Natural killer cell (primary cell): ENCODE results near the gene C1QC. TPM values are rescaled to one million over a fixed set of nuclear protein-coding genes. Genes with fewer than 3 reads are reported as not detected.

Experiments
- ATAC-seq, 3 donors: fragments of 150-1000 bp in 2 of 3; fragments of 200-7000 bp in 1 of 3; cut with Tn5 transposase; 1 replicate in 1 of 3; 2 replicates in 2 of 3; pipeline ENCODE4 v1.10.0; 2021; ENCODE audit warnings: mild to moderate bottlenecking in 2 of 3, moderate library complexity in 2 of 3
- DNase-seq, 2 donors: peaks; one replicate each; pipeline versions ENCODE4 v3.0.0 to v3.0.0-alpha.2; 2013 to 2021; ENCODE audit warnings: mixed read lengths in 1 of 2
- H3K27ac ChIP-seq: one replicate; pipeline ENCODE4 v1.5.1; 2013; ENCODE audit warnings: mild to moderate bottlenecking, low read length
- H3K27me3 ChIP-seq: one replicate; pipeline ENCODE4 v1.6.1; 2013; ENCODE audit warnings: low read length; ENCODE audit not compliant: control insufficient read depth, insufficient read depth
- H3K36me3 ChIP-seq: one replicate; pipeline ENCODE4 v1.6.1; 2013; ENCODE audit warnings: low read length; ENCODE audit not compliant: control insufficient read depth, insufficient read depth
- H3K4me1 ChIP-seq: one replicate; pipeline ENCODE4 v1.6.1; 2013; ENCODE audit warnings: low read length; ENCODE audit not compliant: control insufficient read depth, insufficient read depth
- H3K4me3 ChIP-seq: one replicate; pipeline ENCODE4 v1.5.1; 2013; ENCODE audit warnings: low read length
- H3K9me3 ChIP-seq: one replicate; pipeline ENCODE4 v1.6.1; 2013; ENCODE audit warnings: low read length; ENCODE audit not compliant: control insufficient read depth, insufficient read depth
- H3K27ac Mint-ChIP-seq, 2 donors: one replicate each; pipeline ENCODE4 v1.8.0; 2022; ENCODE audit warnings: mild to moderate bottlenecking in 2 of 2, mixed read lengths in 2 of 2, moderate library complexity in 1 of 2
- H3K27me3 Mint-ChIP-seq, 2 donors: one replicate each; pipeline ENCODE4 v1.8.0; 2022; ENCODE audit warnings: low read depth in 2 of 2, mixed read lengths in 2 of 2
- H3K36me3 Mint-ChIP-seq: one replicate; pipeline ENCODE4 v1.8.0; 2022; ENCODE audit warnings: mixed read lengths
- H3K4me1 Mint-ChIP-seq, 2 donors: one replicate each; pipeline ENCODE4 v1.8.0; 2022; ENCODE audit warnings: mixed read lengths in 2 of 2
- H3K4me3 Mint-ChIP-seq: one replicate; pipeline ENCODE4 v1.8.0; 2022; ENCODE audit warnings: mild to moderate bottlenecking, moderate library complexity, mixed read lengths
- H3K9me3 Mint-ChIP-seq, 2 donors: one replicate each; pipeline ENCODE4 v1.8.0; 2022; ENCODE audit warnings: mixed read lengths in 2 of 2
- WGBS: methylation state at CpG from one replicate; pipeline ENCODE4 v1.1.7; 2013; ENCODE audit warnings: missing lambda C conversion rate; ENCODE audit not compliant: insufficient coverage; 5-methylcytosine and 5-hydroxymethylcytosine counted together
- intact Hi-C: fragments of 100-400 bp; cut with micrococcal nuclease; formaldehyde crosslinking; loops from one replicate; pipeline ENCODE4 v1.14.2; 2022
- total RNA-seq, 4 donors: library from RNA; stranded (reverse); fragments of 120-200 nt in 1 of 4; gene quantifications; one replicate each; pipeline versions ENCODE4 v1.2.3 to v1.2.4, GENCODE V29; 2013 to 2022
- TF ChIP-seq, protein P1 (sequence below): fragments of 200-600 bp; IDR thresholded peaks from one replicate; pipeline ENCODE4 v1.8.0; 2022; ENCODE audit warnings: antibody characterized with exemption

C1QC gene
- total RNA-seq, 3 donors from 2014 or later (not counting 1 experiment from before 2014, with no cell fraction given): 0.33 TPM; not detected in 2

DNA sequence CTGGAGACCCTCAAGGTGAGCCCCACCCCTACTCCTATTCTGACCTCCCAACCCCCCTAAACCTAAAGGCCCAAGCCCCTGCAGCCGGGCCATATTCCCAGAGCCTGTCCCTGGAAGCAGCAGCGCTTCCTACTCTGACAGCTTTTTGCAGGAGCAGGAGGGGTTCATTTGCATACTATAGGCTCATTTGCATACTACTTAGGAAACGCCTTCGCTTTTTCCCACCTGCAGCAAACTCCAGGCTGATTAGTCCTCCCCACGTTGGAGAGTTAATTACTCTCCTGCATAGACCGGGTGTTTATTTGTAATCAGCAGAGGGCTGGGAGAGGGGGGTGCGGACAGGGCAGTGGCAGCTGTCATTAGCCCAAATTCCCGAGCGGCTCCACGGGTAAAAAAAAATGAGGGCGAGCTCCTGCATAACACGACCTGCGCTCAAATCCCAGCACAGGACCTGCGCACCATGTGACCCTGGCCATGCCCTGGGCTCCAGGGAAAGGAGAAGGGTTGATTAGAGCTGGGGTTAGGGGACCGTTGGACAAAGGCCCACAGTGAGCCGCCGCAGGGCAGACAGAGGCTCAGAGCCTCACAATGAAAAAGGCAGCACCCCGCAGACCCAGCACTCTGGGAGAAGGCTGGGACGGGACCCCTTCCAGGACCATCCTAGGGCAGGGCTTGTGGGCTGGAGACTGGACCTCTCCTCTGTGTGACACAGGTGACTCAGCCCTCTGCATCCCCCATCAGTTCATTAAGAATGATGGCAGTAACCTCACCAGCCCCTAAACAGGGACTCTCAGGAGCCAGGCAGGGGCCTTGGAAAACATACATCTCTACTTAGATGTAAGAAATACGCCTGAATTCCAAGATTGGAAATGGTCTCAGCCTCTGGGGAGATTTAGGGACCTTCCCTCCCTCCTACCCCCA lies 16.9 kb upstream of the C1QC start:
- H3K4me3 ChIP-seq: no peak overlapping the region
- H3K36me3 ChIP-seq: no peaks in the 10 kb centered on the region
- intact Hi-C loops: no loop called here
- Mint-ChIP-seq H3K27ac (no peak overlapping the region), H3K36me3 (no peaks in the 10 kb centered on the region), H3K9me3 (no peaks in the 10 kb centered on the region), H3K27me3 (peaks cover 27 to 39% of the 10 kb centered on the region in 2 donors), H3K4me1 (no peaks in the 10 kb centered on the region), H3K4me3 (no peak overlapping the region)
- TF ChIP-seq, protein P1, sequence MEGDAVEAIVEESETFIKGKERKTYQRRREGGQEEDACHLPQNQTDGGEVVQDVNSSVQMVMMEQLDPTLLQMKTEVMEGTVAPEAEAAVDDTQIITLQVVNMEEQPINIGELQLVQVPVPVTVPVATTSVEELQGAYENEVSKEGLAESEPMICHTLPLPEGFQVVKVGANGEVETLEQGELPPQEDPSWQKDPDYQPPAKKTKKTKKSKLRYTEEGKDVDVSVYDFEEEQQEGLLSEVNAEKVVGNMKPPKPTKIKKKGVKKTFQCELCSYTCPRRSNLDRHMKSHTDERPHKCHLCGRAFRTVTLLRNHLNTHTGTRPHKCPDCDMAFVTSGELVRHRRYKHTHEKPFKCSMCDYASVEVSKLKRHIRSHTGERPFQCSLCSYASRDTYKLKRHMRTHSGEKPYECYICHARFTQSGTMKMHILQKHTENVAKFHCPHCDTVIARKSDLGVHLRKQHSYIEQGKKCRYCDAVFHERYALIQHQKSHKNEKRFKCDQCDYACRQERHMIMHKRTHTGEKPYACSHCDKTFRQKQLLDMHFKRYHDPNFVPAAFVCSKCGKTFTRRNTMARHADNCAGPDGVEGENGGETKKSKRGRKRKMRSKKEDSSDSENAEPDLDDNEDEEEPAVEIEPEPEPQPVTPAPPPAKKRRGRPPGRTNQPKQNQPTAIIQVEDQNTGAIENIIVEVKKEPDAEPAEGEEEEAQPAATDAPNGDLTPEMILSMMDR: no peak
- no peak overlapping the region for H3K27ac ChIP-seq
- no peaks in the 10 kb centered on the region for H3K4me1 ChIP-seq
- no peak for ATAC-seq
- DNase-seq: no peak
- WGBS: 29% methylated on average over 20 of the region's 20 CpGs
- H3K9me3 ChIP-seq: no peaks in the 10 kb centered on the region
- H3K27me3 ChIP-seq: peaks cover 2% of the 10 kb centered on the region

DNA sequence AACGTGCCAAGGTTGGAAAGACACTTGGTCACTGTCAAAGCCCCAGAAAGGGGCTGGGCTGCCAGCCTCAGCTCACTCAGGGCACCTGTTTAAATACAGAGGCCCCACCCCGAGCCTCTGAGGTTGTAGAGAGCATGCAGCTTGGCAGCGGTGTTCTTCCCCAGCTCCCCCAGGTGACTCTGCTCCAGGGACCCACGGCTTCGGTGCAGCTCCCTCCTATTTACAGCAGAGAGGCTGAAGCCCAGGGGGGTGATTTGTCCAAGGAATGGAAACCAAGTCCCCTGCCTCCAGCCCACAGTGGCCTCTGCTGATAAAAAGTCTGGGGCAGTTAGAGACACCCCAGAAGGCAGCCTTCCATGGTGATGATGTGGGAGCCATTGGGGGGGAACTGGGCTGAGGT lies 16.1 kb upstream of the C1QC start:
- H3K36me3 ChIP-seq: no peaks in the 10 kb centered on the region
- no peak for ATAC-seq
- no peak overlapping the region for H3K4me3 Mint-ChIP-seq
- WGBS: 61% methylated on average over 5 of the region's 5 CpGs
- H3K27ac Mint-ChIP-seq: no peak overlapping the region
- H3K27me3 Mint-ChIP-seq: peaks cover 27 to 40% of the 10 kb centered on the region in 2 donors
- H3K4me1 ChIP-seq: no peaks in the 10 kb centered on the region
- H3K4me3 ChIP-seq: no peak overlapping the region
- TF ChIP-seq, protein P1: no peak
- no peaks in the 10 kb centered on the region for H3K4me1 Mint-ChIP-seq
- intact Hi-C loops: no loop called here
- no peak for DNase-seq
- no peaks in the 10 kb centered on the region for H3K9me3 Mint-ChIP-seq
- H3K27me3 ChIP-seq: peaks cover 2% of the 10 kb centered on the region
- H3K36me3 Mint-ChIP-seq: no peaks in the 10 kb centered on the region
- H3K9me3 ChIP-seq: no peaks in the 10 kb centered on the region
- no peak overlapping the region for H3K27ac ChIP-seq

DNA sequence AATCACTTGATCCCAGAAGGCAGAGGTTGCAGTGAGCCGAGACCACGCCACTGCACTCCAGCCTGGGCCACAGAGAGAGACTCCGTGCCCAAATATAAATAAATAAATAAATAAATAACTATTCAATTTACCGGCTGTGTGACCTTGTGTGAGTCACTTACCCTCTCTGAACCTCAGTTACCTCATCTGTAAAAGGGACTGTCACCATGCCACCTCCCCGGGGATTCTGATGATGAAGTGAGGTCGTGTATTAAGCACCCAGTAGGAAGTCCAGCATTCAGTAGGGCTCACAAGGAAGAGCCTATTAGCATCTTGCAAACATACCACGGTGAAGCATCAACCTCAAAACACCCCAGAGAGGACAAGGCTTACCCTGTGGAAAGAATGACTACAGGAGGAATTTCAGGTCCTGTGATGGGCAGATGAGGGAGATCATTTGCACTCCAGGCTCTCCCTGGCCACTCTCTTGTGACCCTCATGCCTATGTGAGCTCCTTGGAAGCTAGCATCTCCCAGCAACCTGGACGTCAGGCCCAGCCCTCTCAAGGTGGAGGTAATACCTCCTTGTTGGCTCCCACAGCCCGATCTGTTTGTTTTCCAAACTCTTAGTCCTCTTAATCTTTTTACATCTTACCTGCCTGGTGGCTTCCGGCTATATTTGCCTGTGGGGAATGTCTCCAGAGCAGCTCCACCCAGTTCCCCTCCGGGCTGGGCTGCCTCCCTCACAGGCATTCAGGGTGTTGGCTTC lies 14.6 kb upstream of the C1QC start:
- Mint-ChIP-seq H3K36me3 (no peaks in the 10 kb centered on the region), H3K9me3 (no peaks in the 10 kb centered on the region), H3K27me3 (peaks cover 27 to 36% of the 10 kb centered on the region in 2 donors), H3K4me3 (no peak overlapping the region), H3K27ac (no peak overlapping the region), H3K4me1 (peaks cover 0 to 6% of the 10 kb centered on the region in 2 donors)
- Histone ChIP-seq H3K4me3 (no peak overlapping the region), H3K4me1 (peaks cover 8% of the 10 kb centered on the region), H3K9me3 (no peaks in the 10 kb centered on the region), H3K27ac (no peak overlapping the region), H3K36me3 (no peaks in the 10 kb centered on the region), H3K27me3 (peaks cover 2% of the 10 kb centered on the region)
- intact Hi-C loops: no loop called here
- ATAC-seq (no peak), DNase-seq (no peak)
- TF ChIP-seq, protein P1: no peak
- 37% methylated on average over 8 of the region's 11 CpGs for WGBS
